Keratinocyte (primary cell): ENCODE data around the gene FHIT. TPM values are rescaled to one million over a fixed set of nuclear protein-coding genes. Genes with fewer than 3 reads are reported as not detected.

Source experiments
- DNase-seq: peaks from one replicate; pipeline ENCODE4 v3.0.0-alpha.2; 2011; ENCODE audit warnings: low read depth, missing footprints, low spot score
- FAIRE-seq: peaks from 2 replicates; lab custom pipeline; 2011; peaks lifted over from hg19 to GRCh38; lab: Jason Lieb, UNC
- H2AFZ ChIP-seq: 2 replicates; pipeline ENCODE4 v1.6.0; 2012; ENCODE audit warnings: low read length, control low read depth, inconsistent platforms; ENCODE audit not compliant: control insufficient read depth
- H3K27ac ChIP-seq: 2 replicates; pipeline ENCODE4 v1.5.1; 2011; ENCODE audit warnings: low read length; ENCODE audit not compliant: control insufficient read depth, insufficient read depth
- H3K27me3 ChIP-seq: 3 replicates; pipeline ENCODE4 v1.6.0; 2011; ENCODE audit warnings: low read length; ENCODE audit not compliant: control insufficient read depth, insufficient read depth; ENCODE audit errors: extremely low read depth
- H3K36me3 ChIP-seq, 2 experiments: 2 replicates in 1 of 2; 3 replicates in 1 of 2; pipeline ENCODE4 v1.5.1; 2011; ENCODE audit warnings: low read length in 2 of 2, mild to moderate bottlenecking in 1 of 2; ENCODE audit not compliant: control insufficient read depth in 2 of 2, insufficient read depth in 2 of 2; ENCODE audit errors: extremely low read depth in 1 of 2
- H3K4me1 ChIP-seq: 3 replicates; pipeline ENCODE4 v1.5.1; 2011; ENCODE audit warnings: low read length; ENCODE audit not compliant: control insufficient read depth, insufficient read depth; ENCODE audit errors: extremely low read depth
- H3K4me2 ChIP-seq: 3 replicates; pipeline ENCODE4 v1.6.0; 2011; ENCODE audit warnings: low read depth, low read length; ENCODE audit not compliant: control insufficient read depth, insufficient read depth; ENCODE audit errors: extremely low read depth
- H3K4me3 ChIP-seq, 3 experiments: fragments of 200-600 bp in 1 of 3; sonication (generic) in 1 of 3; 2 replicates in 2 of 3; 3 replicates in 1 of 3; pipeline ENCODE4 v1.5.1; 2011 to 2016; ENCODE audit warnings: low read length in 3 of 3, mild to moderate bottlenecking in 3 of 3, control low read depth in 2 of 3, inconsistent platforms in 1 of 3, low read depth in 1 of 3, mixed read lengths in 1 of 3, mixed run types in 1 of 3, moderate library complexity in 1 of 3; ENCODE audit not compliant: control insufficient read depth in 2 of 3, insufficient read depth in 2 of 3; ENCODE audit errors: extremely low read depth in 1 of 3
- H3K79me2 ChIP-seq: 2 replicates; pipeline ENCODE4 v1.6.0; 2012; ENCODE audit warnings: low read length; ENCODE audit not compliant: control insufficient read depth, insufficient read depth
- H3K9ac ChIP-seq: 3 replicates; pipeline ENCODE4 v1.6.0; 2011; ENCODE audit warnings: low read length; ENCODE audit not compliant: control insufficient read depth, insufficient read depth; ENCODE audit errors: extremely low read depth
- H3K9me1 ChIP-seq: 3 replicates; pipeline ENCODE4 v1.6.0; 2011; ENCODE audit warnings: low read length; ENCODE audit not compliant: control insufficient read depth, insufficient read depth; ENCODE audit errors: extremely low read depth
- H3K9me3 ChIP-seq: 2 replicates; pipeline ENCODE4 v1.5.1; 2012; ENCODE audit warnings: low read depth, low read length; ENCODE audit not compliant: control insufficient read depth
- H4K20me1 ChIP-seq: 3 replicates; pipeline ENCODE4 v1.6.0; 2011; ENCODE audit warnings: low read length; ENCODE audit not compliant: control insufficient read depth, insufficient read depth; ENCODE audit errors: extremely low read depth
- CTCF ChIP-seq, 3 experiments: IDR thresholded peaks in 1 of 3; conservative IDR thresholded peaks in 1 of 3; optimal IDR thresholded peaks in 1 of 3; 2 replicates in 2 of 3; 3 replicates in 1 of 3; pipeline versions ENCODE3 to v1.5.1; 2011; ENCODE audit warnings: low read length in 3 of 3, mild to moderate bottlenecking in 3 of 3, moderate library complexity in 2 of 3, control low read depth in 1 of 3, inconsistent platforms in 1 of 3; ENCODE audit not compliant: insufficient read depth in 2 of 3; ENCODE audit errors: extremely low read depth in 1 of 3
- EZH2 ChIP-seq: IDR thresholded peaks from one replicate; pipeline ENCODE4 v1.6.1; 2012; ENCODE audit warnings: inconsistent platforms, mild to moderate bottlenecking, low read length, moderate library complexity
- dilution Hi-C: fragments of 300-500 bp; cut with MboI; formaldehyde crosslinking; loops from one replicate; pipeline ENCODE4 v1.7.0; 2020; ENCODE audit warnings: low sequenced_read_pairs; ENCODE audit not compliant: extremely low pct_ligation_motif_present
- polyA plus RNA-seq, 5 experiments: library from polyadenylated mRNA; depleted of rRNA in 3 of 5; stranded (reverse) in 3 of 5; stranded (forward) in 1 of 5; unstranded in 1 of 5; fragments of >200 nt; gene quantifications; 1 replicate in 1 of 5; 2 replicates in 3 of 5; 3 replicates in 1 of 5; pipeline versions ENCODE4 v1.2.1 to v1.2.3, GENCODE V29; 2011 to 2012; ENCODE audit warnings: missing spikeins in 2 of 5, low read depth in 1 of 5, low replicate concordance in 1 of 5

The FHIT gene
- polyA plus RNA-seq, 1 donor (not counting 4 experiments of a cell fraction or from before 2014, with no cell fraction given), result 2.2 TPM

DNA sequence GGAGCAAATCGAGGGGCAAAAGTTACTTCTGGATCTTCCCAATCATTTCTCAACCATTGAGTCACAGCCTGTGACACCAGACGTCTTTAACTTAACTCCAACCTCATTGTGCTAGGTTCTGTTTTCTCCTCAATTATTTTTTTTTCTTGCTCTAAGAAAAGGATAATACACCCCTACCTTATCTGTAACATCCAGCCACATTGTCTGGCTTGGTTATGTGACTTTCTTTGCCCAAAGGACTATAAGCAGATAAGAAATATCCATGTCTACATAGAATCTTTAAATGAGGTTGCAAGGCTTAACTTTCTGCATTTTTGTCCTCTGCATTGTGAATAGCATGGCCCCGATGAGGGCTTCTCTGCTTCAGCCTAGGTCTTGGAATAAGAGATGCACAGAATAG is 1419.0 kb downstream of the FHIT start:
- no peak overlapping the region for H3K27ac ChIP-seq
- no peak overlapping the region for H3K4me3 ChIP-seq
- no peaks in the 10 kb centered on the region for H3K36me3 ChIP-seq
- H3K27me3 ChIP-seq, result no peaks in the 10 kb centered on the region
- H3K9me1 ChIP-seq, result no peaks in the 10 kb centered on the region
- no peak for TF ChIP-seq EZH2
- no peak for TF ChIP-seq CTCF (optimal IDR thresholded peaks at IDR 0.05 in 1 of 3, IDR thresholded peaks at IDR 0.05 in 1 of 3, conservative IDR thresholded peaks at IDR 0.05 in 1 of 3; ENCODE audit: extremely low read depth in 1 of 3, insufficient read depth in 2 of 3, low read length in 3 of 3)
- FAIRE-seq (no peak), DNase-seq (no peak)
- H4K20me1 ChIP-seq, result no peaks in the 10 kb centered on the region
- H3K4me1 ChIP-seq, result no peaks in the 10 kb centered on the region
- no peak overlapping the region for H3K9ac ChIP-seq
- dilution Hi-C loops, result no loop called here
- no peak overlapping the region for H3K4me2 ChIP-seq
- H2AFZ ChIP-seq, result no peak overlapping the region
- no peaks in the 10 kb centered on the region for H3K79me2 ChIP-seq
- H3K9me3 ChIP-seq, result no peaks in the 10 kb centered on the region

DNA sequence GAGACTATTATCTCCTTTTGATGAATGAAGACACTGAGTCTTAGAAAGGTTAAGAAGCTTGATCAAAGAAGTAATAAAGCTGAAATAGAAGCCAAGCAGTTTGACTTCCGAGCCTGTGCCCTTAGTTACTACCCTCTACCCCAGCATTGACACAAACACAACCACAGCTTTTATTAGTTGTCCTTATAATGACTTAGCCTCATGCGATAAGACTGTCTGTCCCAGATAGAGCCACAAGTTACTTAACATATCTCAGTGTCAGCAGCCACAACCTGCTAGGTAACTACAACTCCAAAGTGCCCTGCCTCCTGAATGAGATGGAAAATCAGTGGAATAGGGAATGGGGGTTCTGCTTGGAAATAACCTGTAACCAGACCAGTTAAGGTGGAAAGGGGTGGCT is 1419.9 kb downstream of the FHIT start:
- Histone ChIP-seq H3K4me1 (no peaks in the 10 kb centered on the region), H3K4me3 (no peak overlapping the region), H3K9me1 (no peaks in the 10 kb centered on the region), H3K9ac (no peak overlapping the region), H3K36me3 (no peaks in the 10 kb centered on the region), H3K79me2 (no peaks in the 10 kb centered on the region), H3K27ac (no peak overlapping the region), H3K27me3 (no peaks in the 10 kb centered on the region), H3K4me2 (no peak overlapping the region), H2AFZ (no peak overlapping the region), H4K20me1 (no peaks in the 10 kb centered on the region), H3K9me3 (no peaks in the 10 kb centered on the region)
- DNase-seq, result no peak
- no peak for FAIRE-seq
- dilution Hi-C loops, result no loop called here
- TF ChIP-seq CTCF (optimal IDR thresholded peaks at IDR 0.05 in 1 of 3, IDR thresholded peaks at IDR 0.05 in 1 of 3, conservative IDR thresholded peaks at IDR 0.05 in 1 of 3; ENCODE audit: extremely low read depth in 1 of 3, insufficient read depth in 2 of 3, low read length in 3 of 3) (no peak), EZH2 (no peak)
